GM19238 (cell line): ENCODE data around the gene ATP23.

Experiments
- DNase-seq: peaks from one replicate; pipeline ENCODE4 v3.0.0; 2011; ENCODE audit warnings: low spot score; ENCODE audit not compliant: insufficient read length

Gene ATP23

DNA sequence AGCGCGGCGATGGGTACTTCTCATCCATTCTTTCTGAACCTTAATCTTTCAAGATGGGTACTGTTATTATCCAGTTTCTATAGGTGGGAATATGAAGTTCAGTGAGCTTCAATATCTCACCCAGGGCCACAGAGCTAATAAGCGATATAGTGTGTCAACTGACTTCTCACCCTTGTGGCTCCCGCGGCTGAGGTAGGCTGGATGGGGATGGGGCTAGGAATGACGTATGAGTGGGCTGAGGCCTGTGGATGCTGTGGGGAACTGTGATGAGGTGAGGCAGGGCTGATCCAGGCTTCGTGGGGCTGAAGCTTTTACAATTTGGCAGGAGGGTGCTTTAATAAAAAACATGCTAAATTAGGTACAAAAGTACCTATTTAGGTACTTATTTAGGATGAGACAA, 32.9 kb upstream of the ATP23 start:
- DNase-seq = no peak

DNA sequence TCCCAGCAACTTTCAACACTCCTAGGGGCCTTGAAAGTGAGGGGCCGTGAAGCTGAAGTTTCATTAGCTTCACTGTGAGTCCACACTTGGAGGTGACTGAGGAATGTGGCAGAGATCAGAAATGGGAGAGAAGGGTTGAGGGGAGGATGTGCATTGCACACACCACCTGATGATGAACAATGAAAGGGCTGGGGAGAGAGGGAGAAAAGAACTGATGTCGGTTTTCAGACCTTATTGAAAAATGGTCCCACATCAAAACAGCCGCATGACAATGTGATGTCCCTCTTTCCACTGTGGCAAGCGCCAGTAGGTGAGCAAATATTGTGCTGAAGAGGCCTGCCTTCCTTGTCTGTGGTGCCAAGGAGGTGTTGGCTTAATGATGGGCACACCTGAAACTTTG, 32.3 kb upstream of the ATP23 start:
- DNase-seq = no peak

GRCh38 chr12:57909611-57910010, 31.8 kb upstream of the ATP23 start:
- no peak for DNase-seq

DNA sequence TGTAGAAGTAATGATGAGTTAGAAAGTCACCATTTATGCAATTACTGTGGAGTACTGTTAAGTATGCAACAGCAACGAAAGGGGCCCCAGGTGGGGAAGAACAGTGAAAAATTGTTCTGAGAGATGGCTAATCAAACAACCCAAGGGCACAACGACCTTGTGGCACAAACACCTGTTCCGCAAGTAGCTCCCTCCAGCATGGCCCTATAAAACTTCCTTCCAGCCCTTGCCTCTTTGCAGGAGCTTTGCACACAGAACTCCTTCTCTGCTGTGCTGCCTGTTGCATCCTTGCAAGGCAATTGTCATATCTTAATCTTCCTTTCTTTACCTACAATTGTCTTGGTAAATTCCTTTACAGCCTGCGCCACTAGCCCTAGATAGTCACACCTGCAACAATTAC, 23.2 kb upstream of the ATP23 start:
- DNase-seq = no peak

DNA sequence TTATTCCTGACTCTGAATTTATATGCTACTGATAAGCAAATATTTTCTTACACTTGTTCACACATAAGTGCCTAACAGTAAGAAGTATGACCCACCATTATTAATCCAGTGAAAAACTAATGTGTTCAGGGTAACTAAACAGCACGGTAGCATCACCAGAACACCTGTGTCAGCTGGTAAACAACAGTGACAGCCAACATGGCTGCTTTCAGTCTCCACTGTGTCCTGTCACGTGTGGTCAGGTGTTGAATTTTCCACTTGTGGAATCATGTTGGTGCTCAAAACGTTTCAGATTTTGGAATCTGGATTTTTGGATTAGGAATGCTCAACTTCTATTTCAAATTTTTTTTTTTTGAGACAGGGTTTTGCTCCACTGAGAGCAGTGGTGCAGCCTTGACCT, 14.3 kb upstream of the ATP23 start:
- DNase-seq = no peak

- DNase-seq = no peak
These were observed 12.1 kb upstream of the ATP23 start for GRCh38 chr12:57929092-57929830.

GRCh38 chr12:57934819-57935218, 6.5 kb upstream of the ATP23 start:
- no peak for DNase-seq

GRCh38 chr12:57935331-57935730, 6.0 kb upstream of the ATP23 start:
- no peak for DNase-seq

GRCh38 chr12:57935839-57936512, 5.4 kb upstream of the ATP23 start:
- DNase-seq = peak; percentile 76

DNA sequence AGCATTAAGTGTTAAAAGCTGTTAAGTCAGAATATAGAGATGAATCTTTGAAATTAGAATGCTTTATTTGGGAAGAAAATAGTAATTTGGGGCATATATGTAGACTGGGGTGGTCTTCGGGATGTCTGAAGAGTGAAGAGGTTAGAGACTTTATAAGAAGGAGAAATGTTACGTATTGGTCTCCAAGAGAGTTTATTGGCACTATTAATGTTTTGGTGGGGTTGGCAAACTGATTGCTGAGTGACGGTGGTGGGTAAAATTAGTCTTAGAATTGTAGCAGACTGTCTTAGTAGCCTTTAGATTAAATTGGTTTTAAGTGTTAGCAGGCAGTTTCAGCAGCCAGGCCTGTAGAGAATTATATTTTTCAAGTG, 4.9 kb upstream of the ATP23 start:
- DNase-seq = no peak

DNA sequence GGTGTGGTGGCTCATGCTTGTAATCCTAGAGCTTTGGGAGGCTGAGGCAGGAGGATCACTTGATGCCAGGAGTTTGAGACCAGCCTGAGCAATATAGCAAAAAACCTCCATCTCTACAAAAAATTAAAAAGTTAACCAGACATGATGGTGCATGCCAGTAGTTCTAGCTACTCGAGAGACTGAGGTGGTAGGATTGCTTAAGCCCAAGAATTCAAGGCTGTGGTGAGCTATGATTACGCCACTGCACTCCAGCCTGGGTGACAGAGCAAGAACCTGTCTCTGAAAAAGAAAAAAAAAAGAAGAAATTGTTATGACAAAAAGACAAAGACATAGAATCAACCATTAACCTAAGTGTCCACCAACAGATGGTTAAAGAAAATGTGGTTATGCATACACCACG, 2.1 kb upstream of the ATP23 start:
- DNase-seq = no peak

- no peak for DNase-seq
These were observed 1.1 kb upstream of the ATP23 start for GRCh38 chr12:57940052-57940914.

- DNase-seq = no peak
These were observed 527 bp upstream of the ATP23 start for GRCh38 chr12:57940915-57941164.

DNA sequence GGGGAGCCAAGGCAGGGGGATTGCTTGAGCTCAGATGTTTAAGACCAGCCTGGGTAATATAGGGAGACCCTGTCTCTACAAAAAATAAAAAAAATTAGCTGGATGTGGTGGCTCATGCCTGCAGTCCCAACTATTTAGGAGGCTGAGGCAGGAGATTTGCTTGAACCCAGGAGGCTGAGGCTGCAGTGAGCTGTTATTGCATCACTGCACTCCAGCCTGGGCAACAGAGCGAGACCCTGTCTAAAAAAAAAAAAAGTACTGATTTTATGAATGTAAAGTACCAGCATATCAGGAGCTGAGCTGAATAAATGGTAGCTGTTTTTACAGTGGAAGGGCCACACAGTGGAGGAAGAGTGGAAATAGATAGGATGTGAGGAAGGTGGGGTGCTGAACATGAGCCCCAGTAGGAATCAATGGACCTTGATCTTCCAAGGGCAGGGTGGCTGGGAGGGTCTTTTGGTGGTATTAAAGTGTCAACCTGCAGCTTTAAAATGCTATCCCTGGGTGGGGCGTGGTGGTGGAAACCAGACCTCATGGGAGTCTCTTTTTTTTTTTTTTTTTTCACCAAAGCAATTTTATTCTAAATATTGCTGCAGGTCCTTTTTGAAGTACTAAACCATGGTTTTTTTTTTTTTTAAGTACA, 2.2 kb downstream of the ATP23 start:
- DNase-seq = no peak

DNA sequence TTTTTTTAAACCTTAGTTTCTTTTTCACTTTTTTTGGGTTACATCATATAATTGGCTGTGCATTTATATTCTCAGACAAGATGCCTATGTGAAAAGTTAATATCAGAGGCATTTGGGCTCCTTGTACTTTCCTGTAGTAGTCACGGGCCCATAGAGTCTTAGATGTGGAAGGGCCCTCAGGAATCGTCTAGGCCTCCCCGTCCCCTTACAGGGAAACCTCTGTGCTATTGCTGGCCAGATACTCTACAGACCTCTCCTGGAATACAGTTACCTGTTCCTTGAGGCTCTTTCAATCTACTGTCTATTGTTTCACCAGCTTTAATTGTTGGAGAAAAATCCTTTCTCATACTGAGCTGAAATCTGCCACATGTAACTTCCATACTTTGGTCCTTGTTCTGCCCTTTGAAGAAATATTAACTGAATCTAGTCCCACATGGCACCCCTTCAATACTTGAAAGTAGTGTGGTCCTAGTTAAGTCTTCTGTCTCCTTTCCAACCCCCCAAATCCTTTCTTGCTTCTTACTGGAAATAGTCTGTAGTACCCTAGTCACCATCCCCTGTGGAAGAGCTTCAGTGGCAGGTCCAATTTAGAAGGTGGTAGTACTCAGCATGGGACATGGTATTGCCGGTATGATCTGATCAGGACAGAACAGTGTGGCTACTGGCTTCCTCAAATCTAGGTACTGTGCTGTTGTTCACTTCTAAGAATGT, 3.1 kb downstream of the ATP23 start:
- no peak for DNase-seq

DNA sequence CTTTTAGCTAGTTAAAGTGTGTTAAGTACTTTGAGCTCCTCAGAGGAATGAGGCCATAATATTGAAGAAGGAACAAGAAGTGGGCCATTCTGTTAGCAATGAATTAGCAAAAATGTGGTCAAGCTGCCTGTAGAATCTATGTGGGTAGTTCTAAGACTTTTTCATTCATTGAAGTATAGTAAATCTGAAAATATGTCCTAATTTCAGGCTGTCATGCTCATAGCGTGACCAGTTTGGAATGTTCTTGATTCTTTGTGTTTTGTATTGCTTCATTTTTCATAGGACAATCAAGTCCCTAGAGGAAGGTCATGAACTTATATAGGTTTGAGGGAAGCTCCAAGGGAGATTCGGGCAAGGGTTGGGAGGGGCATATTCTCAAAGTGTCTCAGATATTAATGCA, 11.4 kb downstream of the ATP23 start:
- no peak for DNase-seq

GRCh38 chr12:57954768-57955167, 13.4 kb downstream of the ATP23 start:
- no peak for DNase-seq

DNA sequence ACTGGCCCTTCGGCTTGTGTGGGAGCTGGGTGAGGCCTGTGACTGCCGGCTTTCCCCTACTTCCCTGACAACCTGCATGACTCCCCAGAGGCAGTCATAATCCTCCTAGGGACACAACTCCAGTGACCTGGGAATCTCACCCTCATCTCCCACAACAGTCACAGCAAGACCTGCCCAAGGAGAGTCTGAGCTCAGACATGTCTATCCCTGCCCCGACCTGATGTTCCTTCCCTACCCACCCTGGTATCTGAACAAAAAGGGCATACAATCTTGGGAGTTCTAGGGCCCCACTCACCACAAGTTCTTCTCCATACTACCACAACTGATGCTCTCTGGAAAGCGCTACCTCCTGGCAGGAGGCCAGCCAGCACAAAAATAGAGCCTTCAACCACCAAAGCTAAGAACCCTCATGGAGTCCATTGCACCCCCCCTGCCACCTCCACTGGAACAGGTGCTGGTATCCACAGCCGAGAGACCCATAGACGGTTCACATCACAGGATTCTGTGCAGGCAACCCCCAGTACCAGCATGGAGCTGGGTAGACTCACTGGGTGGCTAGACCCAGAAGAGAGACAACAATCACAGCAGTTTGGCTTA, 16.8 kb downstream of the ATP23 start:
- DNase-seq = no peak

DNA sequence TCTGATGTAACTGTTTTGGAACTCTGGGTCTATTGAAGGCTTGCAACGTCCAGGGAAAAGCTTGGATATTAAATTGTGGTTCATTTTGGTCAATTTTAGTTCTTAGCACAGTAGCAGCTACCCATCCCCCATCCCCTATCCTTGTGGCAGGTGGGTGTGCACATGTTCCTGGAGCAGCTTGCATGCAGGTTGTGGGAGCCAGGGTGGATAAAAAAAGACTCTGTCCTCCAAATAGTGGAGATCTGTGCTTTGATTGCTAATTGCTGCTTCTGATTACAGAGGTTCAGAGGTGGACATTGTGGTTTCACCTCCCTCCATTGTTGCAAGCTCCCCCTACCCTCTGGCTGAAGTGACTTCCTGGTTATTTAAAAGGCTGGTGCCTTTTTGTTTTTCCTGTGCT, 23.1 kb downstream of the ATP23 start:
- no peak for DNase-seq

- no peak for DNase-seq
These were observed 24.4 kb downstream of the ATP23 start for GRCh38 chr12:57965766-57966165.

DNA sequence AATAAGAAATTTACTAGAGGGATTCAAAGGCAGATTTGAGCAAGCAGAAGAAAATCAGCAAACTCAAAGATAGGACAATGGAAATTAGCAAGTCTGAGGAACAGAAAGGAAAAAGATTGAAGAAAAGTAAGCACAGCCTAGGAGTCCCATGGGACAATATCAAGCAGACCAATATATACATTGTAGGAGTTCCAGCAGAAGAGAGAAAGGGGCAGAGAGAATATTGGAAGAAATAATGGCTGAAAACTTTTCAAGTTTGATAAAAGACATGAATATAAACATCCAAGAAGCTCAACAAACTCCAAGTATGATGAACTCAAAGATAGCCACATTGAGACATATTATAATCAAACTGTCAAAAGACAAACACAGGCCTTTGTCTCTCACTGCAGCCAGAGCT, 25.2 kb downstream of the ATP23 start:
- DNase-seq = no peak
